Measurements from ENCODE around the gene YPEL2.

Gene YPEL2

GRCh38 chr17:59329176-59330052 is 2.0 kb upstream of the YPEL2 start:
- in situ Hi-C loops (cut with MboI; ENCODE audit: low sequenced_read_pairs) = no loop called here

- in situ Hi-C loops (cut with MboI; ENCODE audit: low sequenced_read_pairs) = no loop called here
Observed at GRCh38 chr17:59330053-59330942, 1.2 kb upstream of the YPEL2 start.

- in situ Hi-C loops (cut with MboI; ENCODE audit: low sequenced_read_pairs) = no loop called here
Observed at GRCh38 chr17:59331929-59332748, 684 bp downstream of the YPEL2 start.

- in situ Hi-C loops (cut with MboI; ENCODE audit: low sequenced_read_pairs) = no loop called here
Observed at GRCh38 chr17:59332749-59333377, 1.4 kb downstream of the YPEL2 start.

- in situ Hi-C loops (cut with MboI; ENCODE audit: low sequenced_read_pairs) = no loop called here
Observed at GRCh38 chr17:59333836-59334235, 2.4 kb downstream of the YPEL2 start.

GRCh38 chr17:59335685-59336084 is 4.2 kb downstream of the YPEL2 start:
- in situ Hi-C loops (cut with MboI; ENCODE audit: low sequenced_read_pairs) = no loop called here

- in situ Hi-C loops (cut with MboI; ENCODE audit: low sequenced_read_pairs) = no loop called here
Observed at GRCh38 chr17:59337741-59338299, 6.4 kb downstream of the YPEL2 start.

- in situ Hi-C loops (cut with MboI; ENCODE audit: low sequenced_read_pairs) = no loop called here
Observed at GRCh38 chr17:59338498-59338897, 7.0 kb downstream of the YPEL2 start.

GRCh38 chr17:59341922-59342321 is 10.5 kb downstream of the YPEL2 start:
- in situ Hi-C loops (cut with MboI; ENCODE audit: low sequenced_read_pairs) = no loop called here

GRCh38 chr17:59342681-59343131 is 11.3 kb downstream of the YPEL2 start:
- in situ Hi-C loops (cut with MboI; ENCODE audit: low sequenced_read_pairs) = no loop called here

- in situ Hi-C loops (cut with MboI; ENCODE audit: low sequenced_read_pairs) = no loop called here
Observed at GRCh38 chr17:59345476-59345875, 14.0 kb downstream of the YPEL2 start.

- in situ Hi-C loops (cut with MboI; ENCODE audit: low sequenced_read_pairs) = no loop called here
Observed at GRCh38 chr17:59346341-59346740, 14.9 kb downstream of the YPEL2 start.

GRCh38 chr17:59346876-59347407 is 15.5 kb downstream of the YPEL2 start:
- in situ Hi-C loops (cut with MboI; ENCODE audit: low sequenced_read_pairs) = no loop called here

GRCh38 chr17:59347975-59348391 is 16.5 kb downstream of the YPEL2 start:
- in situ Hi-C loops (cut with MboI; ENCODE audit: low sequenced_read_pairs) = no loop called here

GRCh38 chr17:59349178-59349577 is 17.7 kb downstream of the YPEL2 start:
- in situ Hi-C loops (cut with MboI; ENCODE audit: low sequenced_read_pairs) = no loop called here

- in situ Hi-C loops (cut with MboI; ENCODE audit: low sequenced_read_pairs) = no loop called here
Observed at GRCh38 chr17:59353106-59353854, 21.8 kb downstream of the YPEL2 start.

- in situ Hi-C loops (cut with MboI; ENCODE audit: low sequenced_read_pairs) = no loop called here
Observed at GRCh38 chr17:59353936-59354755, 22.7 kb downstream of the YPEL2 start.

GRCh38 chr17:59355030-59355701 is 23.7 kb downstream of the YPEL2 start:
- in situ Hi-C loops (cut with MboI; ENCODE audit: low sequenced_read_pairs) = no loop called here

Data from HL-60/S4 treated with phorbol 12-myristate 13-acetate at 8.2 ng/mL for 4 days and 3 days (cell line).